Hematopoietic multipotent progenitor cell treated with erythropoietin and hydrocortisone succinate and interleukin-3 and kit ligand, for 4 days (in vitro differentiated cells): ENCODE results near the gene MYOM3.

ENCODE experiments used
- DNase-seq: peaks from one replicate; pipeline ENCODE4 v3.0.0-alpha.2; 2015

Gene MYOM3

GRCh38 chr1:24111996-24112779 is at the start of gene MYOM3:
Gene MYOM3, minus strand, starts transcription at chr1:24112135. Its CDS starts 3,499 bp downstream, at chr1:24108636.
- DNase-seq: peak; percentile 91

DNA sequence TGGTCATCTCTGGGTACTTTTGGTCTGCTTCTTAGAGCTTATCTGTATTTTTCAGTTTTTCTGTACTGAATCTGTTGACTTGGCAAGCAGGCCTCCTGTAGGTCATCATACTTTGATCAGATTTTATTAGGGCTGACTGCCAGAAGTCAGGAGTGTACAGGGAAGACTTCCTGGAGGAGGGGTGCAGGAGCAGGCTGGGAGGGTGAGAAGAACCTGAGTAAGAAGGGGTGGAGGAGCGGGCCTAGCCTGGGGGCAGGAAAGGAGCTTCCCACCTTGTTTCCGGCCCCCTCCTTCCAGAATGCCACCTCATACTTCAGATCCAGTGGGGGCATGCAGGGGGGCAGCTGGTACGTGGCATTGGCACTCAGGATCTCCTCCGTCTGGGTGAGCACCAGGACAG is 49.3 kb upstream of the MYOM3 start:
- no peak for DNase-seq

DNA sequence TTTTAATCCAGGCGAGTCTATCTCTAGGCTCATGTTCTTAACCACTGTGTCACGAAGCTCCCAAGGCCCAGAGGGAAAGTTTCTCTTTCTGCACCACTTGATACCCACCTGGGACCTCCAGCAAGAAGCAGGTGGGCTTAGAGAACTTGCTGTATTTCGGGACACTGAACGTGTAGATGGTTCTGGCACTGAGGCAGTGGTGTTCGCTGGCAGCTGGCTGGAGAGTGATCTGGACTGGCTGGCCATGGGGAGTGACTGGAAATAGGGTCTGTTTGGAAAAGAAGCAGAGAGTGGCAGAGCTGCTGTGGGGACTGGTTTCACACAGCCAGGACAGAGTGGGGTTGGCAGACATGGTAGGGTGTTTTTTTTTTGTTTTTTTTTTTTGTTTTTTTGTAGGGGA is 47.4 kb upstream of the MYOM3 start:
- DNase-seq: no peak

DNA sequence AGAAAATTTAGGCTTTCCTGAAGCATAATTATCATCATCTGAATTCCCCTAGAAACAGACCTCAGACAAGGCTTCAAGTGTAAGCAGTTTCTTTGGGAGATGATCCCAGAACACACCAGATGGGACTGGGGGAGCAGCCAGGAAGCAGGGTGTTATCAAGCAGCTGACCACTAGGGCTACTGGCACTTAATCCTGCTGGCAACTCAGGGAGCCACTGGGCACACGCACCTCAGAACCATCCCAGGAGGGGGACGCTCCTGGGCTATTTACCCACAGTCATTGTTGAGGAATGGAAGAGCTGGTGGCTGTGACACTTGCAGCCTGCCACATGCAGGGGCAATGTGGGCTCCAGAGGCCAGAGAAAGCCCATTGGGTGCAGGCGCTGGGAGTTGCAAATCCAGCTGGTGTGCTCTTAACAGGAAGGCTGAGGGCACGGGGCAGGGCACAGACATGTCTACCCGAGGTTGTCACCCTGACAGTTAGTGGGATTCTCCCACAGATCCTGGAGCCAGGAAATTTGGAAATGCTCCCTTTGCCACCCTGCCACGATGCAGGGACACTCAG is 46.1 kb upstream of the MYOM3 start:
- no peak for DNase-seq

GRCh38 chr1:24156542-24157260 is 44.8 kb upstream of the MYOM3 start:
- DNase-seq: no peak

GRCh38 chr1:24155011-24155782 is 43.3 kb upstream of the MYOM3 start:
- DNase-seq: peak; percentile 42

DNA sequence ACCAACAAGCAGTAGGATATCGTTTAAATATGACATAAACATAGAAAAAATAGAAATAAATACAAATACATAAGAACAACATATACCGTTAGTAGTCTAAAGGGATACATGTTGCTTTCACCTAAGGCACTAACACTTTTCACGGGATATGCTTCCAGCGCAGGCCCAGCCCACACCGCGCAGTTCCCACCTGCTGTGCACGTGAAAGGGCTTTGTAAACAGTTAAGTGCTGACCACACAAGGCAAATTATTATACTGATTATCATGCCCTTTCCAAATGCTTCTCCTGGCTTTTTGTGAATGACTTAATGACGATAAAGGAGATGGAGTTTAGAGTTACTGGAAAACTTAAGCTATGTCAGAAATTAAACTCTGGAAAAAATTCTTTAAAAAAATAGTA is 42.3 kb upstream of the MYOM3 start:
- no peak for DNase-seq

DNA sequence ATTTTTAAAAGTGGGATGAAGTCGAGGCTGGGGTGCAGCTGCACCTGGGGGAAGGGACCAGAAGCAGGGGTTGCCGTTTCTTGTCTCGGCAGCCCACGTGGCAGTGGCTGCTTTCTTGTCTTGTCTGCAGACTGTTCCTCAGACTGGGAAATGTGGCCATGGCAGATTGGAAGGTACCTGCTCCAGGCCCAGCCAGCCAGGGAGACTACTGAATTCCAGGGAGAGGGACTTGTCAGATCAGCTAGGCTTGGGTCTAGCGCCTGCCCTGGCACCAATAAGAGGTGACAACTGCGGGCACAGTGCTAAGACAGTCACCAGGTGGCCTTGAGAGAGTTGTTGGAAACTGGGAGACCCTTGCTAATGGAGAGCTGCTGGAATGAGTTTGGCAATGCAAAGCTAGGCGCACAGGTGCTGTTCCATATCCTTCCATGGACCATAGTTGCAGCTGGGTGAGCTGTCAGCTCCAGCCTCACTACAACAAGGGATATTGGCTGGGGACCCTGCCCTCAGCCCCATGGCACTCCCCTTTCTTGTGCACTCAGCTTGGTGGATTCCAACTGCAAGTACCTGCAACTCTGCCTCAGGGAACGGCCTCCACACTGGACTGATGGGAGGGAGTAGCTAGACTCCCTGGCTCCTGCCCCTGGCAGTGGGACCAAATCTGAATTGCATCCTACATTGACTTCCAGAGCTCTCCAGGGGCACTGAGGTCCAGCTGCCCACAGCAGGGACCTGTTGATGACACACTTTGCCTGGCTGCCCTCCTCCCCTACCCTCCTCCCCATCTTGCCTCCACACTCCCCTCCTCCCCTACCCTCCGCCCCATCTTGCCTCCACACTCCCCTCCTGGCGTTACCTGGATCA is 40.9 kb upstream of the MYOM3 start:
- no peak for DNase-seq

DNA sequence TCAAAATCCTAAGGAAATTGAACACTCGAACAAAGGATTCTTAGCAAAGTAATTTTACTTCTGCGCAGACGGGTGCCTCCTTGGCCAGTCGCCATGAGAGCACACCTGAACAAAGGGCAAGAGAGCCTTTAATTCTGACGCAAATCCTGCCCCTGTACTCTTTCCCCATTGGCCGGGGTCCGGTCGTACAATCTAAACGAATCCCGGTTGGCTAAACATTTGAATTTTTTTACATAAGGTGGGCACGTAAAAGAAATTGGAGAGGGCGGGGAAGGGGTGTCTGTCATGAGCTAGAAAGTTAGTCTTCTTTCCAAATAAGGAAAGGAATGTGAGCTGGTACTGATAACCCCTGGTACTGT is 39.2 kb upstream of the MYOM3 start:
- no peak for DNase-seq

GRCh38 chr1:24150234-24151174 is 38.6 kb upstream of the MYOM3 start:
- peak; percentile 88 for DNase-seq

DNA sequence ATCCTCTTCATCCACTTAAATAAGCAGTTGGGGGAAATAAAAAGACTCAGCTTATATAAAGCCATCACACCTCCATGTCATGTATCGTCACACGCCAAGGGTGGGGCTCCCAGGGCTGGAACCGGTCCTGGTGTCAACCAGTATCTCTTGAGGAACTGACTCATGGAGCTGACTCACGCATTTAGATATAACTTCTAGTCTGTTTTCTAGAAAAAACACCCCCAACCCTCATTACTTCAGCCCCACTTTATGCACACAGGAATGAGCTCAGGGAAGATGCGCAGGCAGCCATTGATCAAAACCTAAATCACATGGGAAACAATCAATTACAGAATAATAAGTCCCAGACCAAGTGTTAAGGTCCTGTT is 37.9 kb upstream of the MYOM3 start:
- DNase-seq: peak; percentile 66

- DNase-seq: no peak
These were observed 35.9 kb upstream of the MYOM3 start for GRCh38 chr1:24147816-24148215.

DNA sequence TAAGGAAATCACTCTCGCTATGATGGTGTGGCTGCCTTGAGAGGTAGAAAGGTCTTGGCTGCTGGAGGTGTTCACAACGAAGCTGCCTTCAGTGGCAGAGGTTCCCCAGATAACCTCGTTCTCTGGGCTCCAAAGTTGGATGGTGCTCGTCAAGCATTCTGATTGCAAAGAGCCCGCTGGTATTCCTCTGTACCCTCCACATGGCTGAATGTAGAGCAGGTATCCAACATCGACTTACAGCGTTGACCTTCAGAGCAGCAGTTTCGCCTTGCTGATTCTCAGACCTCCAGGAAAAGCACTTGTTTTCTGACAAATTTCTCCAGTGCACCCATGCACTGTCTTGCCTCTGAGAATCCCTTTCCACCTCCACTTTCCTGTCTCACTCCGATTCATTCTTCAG is 35.3 kb upstream of the MYOM3 start:
- no peak for DNase-seq

GRCh38 chr1:24142546-24143534 is 30.9 kb upstream of the MYOM3 start, which contains the start of gene IL22RA1:
Gene IL22RA1, minus strand, starts transcription at chr1:24143140. Its CDS starts 58 bp downstream, at chr1:24143082.
- DNase-seq: no peak

- no peak for DNase-seq
These were observed 29.5 kb upstream of the MYOM3 start for GRCh38 chr1:24141311-24141997.

- no peak for DNase-seq
These were observed 28.8 kb upstream of the MYOM3 start for GRCh38 chr1:24140741-24141181.

GRCh38 chr1:24139841-24140425 is 28.0 kb upstream of the MYOM3 start:
- no peak for DNase-seq

DNA sequence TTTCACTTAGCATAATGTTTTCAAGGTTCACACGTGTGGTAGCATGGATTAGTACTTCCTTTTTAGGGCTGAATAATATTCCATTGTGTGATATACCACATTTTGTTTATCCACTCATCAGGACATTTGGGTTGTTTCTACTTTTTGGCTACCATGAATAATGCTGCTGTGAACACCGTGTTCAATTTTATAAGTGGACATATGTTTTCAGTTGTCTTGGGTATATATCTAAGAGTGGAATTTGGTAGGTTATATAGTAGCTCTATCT is 27.2 kb upstream of the MYOM3 start:
- DNase-seq: no peak
